Occipital lobe (tissue), 2 donors: ENCODE data around the gene TMEM260. TPM values are rescaled to one million over a fixed set of nuclear protein-coding genes. Genes with fewer than 3 reads are reported as not detected.
"Not testable (repeated sequence)": the region's sequence is repeated elsewhere in the genome, so short reads cannot be mapped to it uniquely, and the experiment has no call there.

Experiments used
- DNase-seq: peaks from one replicate; lab custom pipeline; 2025; lab: John Stamatoyannopoulos, UW
- total RNA-seq: library from RNA; depleted of rRNA; stranded (reverse); fragments of >200 nt; gene quantifications from one replicate; pipeline ENCODE4 v1.2.3, GENCODE V29; 2014

The TMEM260 gene
- total RNA-seq, 1 donor from 2014 or later = 31.0 TPM

GRCh38 chr14:56667290-56667689 lies 87.7 kb downstream of the TMEM260 start:
- DNase-seq = not testable (repeated sequence)

GRCh38 chr14:56676042-56676441 lies 96.4 kb downstream of the TMEM260 start:
- DNase-seq = no peak

DNA sequence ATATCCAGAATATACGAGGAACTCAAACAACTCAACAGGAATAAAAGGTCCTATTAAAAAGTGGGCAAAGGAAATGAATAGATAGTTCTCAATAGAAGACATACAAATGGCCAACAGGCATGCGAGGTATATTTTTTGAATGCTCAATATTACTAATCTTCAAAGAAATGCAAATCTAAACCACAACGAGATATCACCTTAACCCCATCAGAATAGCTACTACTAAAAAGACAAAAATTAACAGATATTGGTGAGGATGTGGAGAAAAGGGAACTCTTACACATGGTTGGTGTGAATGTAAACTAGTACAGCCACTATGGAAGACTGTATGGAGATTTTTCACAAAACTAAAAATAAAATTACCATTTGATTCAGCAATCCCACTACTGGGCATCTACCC lies 99.2 kb downstream of the TMEM260 start:
- DNase-seq = no peak

DNA sequence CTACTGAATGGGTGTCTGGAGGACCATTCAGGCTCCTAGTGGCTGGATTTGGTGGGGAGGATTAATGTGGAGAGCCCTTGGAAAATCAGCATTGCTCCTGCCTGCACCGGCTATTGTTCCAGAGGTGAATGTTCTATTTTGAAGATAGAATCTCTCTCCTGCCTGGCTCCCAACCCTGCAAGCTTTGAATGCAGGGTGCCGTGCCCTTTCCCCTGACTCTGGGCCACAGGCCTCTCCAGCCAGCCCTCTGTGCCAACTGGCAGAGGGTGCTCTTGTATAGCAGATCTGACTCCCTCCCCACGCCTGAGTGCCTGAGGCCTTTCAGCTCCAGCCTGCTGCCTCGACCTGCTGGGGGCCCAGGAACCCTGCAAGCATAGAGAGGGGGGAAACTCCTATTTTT lies 106.8 kb downstream of the TMEM260 start:
- no peak for DNase-seq

GRCh38 chr14:56687123-56687522 lies 107.5 kb downstream of the TMEM260 start:
- DNase-seq = no peak

GRCh38 chr14:56694609-56695008 lies 115.0 kb downstream of the TMEM260 start:
- DNase-seq = no peak

DNA sequence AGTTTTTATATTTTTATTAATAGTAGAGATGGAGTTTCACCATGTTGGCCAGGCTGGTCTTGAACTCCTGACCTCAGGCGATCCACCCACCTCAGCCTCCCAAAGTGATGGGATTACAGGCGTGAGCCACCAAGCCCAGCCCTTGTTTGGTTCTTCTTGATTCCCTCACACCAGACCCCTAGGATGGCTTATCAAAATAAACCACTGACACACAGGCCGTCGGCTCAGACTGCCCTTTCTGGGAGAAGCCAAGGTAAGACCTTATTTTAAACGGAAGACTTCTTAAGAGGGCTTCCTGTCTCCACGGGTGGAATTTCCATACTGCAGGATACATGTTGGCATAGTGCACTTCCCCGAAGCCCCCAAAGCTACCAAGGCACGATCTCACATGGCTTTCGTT lies 115.6 kb downstream of the TMEM260 start:
- not testable (repeated sequence) for DNase-seq

Other genes starting within 250 kb of the TMEM260 start
- gene OTX2, start 230.7 kb downstream of the TMEM260 start, total RNA-seq = not detected